EH (cell line): ENCODE data around the gene NCS1.

ENCODE experiments used
- DNase-seq: peaks from one replicate; pipeline ENCODE4 v3.0.0-alpha.2; 2015; ENCODE audit warnings: low read depth

The NCS1 gene

GRCh38 chr9:130172161-130172857 is at the start of gene NCS1:
Gene NCS1 (plus strand): TSS chr9:130172404. CDS start chr9:130172664, 260 bp downstream.
- DNase-seq: peak; percentile 81

GRCh38 chr9:130122456-130122855 is 49.7 kb upstream of the NCS1 start:
- DNase-seq: no peak

- DNase-seq: no peak
Measured at GRCh38 chr9:130124085-130124860, 47.9 kb upstream of the NCS1 start.

GRCh38 chr9:130126721-130127433 is 45.3 kb upstream of the NCS1 start:
- DNase-seq: no peak

DNA sequence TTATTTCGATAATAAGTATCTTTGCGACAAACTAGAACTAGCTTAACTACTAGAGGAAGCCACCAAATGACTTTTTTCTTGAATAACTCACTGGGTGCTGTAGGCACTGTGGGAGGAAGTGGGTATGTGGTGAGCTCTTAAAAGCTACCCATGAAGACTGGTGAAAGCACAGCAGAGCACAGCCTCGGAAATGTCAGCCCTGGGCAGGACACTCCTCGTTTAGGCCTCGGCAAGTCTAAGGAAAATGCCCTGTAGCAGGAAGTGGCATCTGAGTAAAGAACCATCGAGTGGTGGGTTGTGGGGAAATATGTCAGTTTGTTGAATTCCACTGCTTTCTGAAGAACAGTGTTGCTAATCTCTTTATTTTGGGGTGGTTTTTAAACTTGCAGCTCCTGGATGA is 44.0 kb upstream of the NCS1 start:
- DNase-seq: peak; percentile 61

DNA sequence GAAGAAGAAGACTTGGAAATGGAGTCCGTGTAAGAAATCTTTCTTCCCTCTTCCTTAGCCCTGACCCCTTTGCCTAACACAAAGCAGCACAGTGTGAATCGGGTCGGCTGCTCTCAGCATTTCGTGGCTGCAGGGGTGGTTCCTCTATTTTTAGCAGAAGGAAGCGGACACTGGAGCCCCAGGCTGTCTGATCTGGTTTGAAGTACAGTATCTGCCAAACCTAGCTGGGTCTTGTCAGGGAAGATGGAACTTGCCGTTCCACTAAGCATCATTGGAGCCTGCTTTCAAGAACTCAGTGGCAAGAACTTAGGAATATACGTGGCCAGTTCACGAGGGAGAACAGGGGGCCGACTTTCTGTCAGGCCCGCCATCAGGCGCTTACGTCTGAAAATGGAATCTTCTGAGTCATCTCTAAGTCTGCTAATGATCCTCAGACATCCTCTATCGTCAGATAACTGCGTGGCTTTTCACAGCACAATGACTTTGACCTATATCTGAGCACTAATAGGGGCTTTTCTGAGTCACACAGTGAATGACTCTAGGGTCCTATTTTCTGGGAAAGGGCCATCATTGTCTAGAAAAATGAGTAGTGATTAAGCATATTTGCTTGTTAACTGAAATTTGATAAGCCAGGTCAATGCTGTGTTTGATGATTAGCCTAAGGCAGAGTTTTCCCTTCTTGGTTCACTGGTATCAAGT is 43.3 kb upstream of the NCS1 start:
- DNase-seq: peak; percentile 97

GRCh38 chr9:130129432-130130061 is 42.7 kb upstream of the NCS1 start:
- no peak for DNase-seq

DNA sequence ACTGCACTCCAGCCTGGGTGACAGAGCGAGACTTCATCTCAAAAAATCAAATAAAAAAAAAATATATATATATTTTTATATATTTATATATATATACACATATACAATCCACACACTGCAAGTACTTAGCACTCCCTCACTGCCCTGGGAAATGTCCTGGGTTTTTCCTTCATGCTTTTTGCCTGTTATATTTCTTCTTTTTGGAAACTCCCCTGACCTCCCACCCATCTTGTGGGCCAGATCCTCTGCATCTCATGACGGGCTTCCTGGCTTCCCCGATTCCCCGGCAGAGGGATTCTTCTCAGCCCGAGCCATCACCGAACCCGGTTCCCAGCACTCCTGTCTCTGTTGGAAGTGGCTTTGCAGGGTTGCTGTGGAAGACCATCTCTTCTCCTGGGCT is 39.5 kb upstream of the NCS1 start:
- no peak for DNase-seq

- DNase-seq: no peak
Measured at GRCh38 chr9:130137081-130137640, 35.0 kb upstream of the NCS1 start.

- no peak for DNase-seq
Measured at GRCh38 chr9:130137641-130138081, 34.5 kb upstream of the NCS1 start.

DNA sequence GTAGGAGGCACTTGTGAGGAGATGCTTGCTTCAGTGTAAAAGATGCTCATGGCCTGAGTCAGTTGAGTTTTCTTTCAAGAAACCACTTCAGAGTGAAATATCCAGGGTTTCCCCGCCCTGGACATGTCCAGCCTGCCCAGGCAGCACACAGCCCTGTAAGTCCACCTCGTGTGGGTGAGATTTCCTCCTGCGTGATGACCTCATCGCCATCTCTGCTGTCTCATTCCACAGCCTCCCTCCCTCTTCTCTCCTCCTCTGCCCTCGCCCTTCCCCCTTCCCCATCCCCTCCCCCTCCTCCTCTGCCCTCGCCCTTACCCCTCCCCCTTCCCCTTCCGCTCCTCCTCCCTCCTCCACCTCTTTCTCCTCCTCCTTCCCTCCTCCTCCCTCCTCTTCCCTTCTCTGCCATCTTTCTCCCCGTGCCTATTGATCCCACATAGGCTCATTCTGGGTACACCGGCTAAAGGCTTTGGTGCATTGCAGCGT is 34.0 kb upstream of the NCS1 start:
- peak; percentile 98 for DNase-seq

DNA sequence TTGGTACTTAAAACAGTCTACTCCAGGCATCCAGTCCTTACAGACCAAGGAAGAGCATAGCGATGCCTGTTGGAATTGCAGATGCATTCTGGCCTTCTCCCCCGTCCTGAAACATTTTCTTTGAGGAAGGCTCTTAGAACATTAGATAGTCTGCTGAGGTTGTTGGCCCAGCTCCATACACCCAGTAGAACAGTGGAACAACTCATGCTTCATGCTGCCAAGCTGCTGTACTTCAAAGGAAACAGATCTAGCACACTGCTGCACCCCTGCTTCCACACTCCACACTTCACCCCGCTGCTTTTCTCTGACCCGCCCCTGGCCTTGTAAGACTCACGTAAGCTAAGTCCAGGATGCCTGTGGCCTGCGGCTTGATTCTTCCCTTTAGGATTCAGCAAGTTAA is 33.4 kb upstream of the NCS1 start:
- peak; percentile 96 for DNase-seq

- DNase-seq: no peak
Measured at GRCh38 chr9:130139251-130139650, 33.0 kb upstream of the NCS1 start.

DNA sequence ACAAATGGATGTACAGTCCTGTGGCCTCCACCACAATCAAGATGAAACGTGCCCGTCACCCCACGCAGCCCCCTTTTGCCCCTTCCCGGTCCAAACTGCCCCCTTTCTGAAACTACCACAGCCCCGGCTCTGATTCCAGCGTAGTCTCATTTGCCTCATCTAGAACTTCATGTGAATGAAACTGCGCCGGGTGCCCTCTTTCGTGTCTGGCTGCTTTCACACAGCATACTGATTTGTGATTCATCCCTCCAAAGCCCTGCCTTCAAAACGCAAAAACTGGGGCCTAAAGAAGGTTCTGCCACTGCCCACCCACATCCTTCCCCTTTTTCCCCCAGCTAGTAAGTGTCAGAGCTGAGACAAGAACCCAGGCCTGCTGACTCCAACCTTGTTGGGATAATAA is 31.5 kb upstream of the NCS1 start:
- no peak for DNase-seq

- DNase-seq: no peak
Measured at GRCh38 chr9:130142056-130142455, 30.1 kb upstream of the NCS1 start.

DNA sequence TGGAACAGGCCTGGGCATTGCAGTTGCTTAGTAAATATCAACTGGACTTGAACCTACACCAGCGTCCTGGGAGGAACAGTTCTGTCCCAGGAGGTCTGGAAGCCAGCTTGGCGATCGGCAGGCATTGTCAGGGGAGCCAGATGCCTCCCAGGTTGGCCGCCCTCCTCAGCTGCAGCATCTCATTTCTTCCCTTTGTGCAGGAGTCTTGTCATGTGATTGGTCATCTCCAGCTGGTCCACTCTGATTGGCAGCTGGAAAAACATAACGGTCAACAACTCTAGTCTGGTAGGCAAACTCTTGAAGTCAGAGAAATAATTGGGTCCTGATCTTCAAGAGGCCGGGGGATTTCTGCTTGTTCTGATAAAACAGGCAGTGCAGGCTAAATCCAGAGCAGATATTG is 29.6 kb upstream of the NCS1 start:
- DNase-seq: no peak

GRCh38 chr9:130143279-130143893 is 28.8 kb upstream of the NCS1 start:
- no peak for DNase-seq

DNA sequence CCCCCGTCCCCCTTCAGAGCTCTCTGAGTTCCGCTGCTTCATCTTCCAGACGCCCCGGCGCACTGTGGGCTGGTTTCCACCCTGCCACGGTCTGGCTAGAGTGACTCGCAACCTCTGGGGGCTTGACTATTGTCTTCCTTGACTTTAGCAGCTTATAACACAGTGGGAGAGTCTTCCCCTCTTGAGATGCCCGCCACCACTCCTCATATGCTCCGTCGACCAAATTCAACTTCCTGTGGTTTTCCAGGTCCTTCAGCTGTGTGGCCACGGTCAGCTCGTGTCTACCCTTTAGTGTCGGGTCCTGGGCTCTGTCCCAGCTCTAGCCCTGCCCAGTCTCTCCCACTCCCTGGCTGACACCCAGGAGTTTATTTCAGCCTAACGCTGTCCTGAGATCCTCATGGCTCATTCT is 28.2 kb upstream of the NCS1 start:
- DNase-seq: peak; percentile 57

GRCh38 chr9:130144703-130145102 is 27.5 kb upstream of the NCS1 start:
- no peak for DNase-seq

DNA sequence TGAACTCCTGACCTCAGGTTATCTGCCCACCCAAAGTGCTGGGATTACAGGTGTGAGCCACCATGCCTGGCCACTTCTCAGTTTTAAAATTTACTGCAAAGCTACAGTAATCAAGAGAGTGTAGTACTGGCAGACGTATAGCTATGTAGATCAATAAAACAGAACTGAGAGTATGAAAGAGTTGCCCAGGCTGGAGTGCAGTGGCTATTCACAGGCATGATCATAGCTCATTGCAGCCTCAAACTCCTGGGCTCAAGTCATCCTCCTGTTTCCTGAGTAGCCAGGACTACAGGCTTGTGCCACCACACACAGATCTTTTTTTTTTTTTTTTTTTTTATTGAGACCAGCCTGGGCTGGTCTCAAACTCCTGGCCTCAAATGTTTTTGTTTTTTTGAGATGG is 26.5 kb upstream of the NCS1 start:
- no peak for DNase-seq

DNA sequence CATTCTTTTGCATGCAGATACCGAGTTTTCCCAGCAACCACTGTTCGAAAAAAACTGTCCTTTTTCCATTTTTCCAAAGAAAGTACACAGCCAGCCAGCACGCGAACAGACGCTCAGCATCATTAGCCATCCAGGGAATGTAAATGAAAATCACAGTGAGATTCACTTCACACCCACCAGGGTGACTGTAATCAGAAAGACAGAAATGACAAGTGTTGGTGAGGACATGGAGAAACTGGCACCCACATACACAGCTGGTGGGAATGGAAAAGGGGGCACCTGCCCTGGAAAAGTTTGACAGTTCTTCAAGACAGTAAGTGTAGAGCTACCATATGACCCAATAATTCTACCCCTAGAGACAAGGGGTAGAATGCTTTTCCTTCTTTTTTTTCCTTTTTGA is 25.0 kb upstream of the NCS1 start:
- no peak for DNase-seq
